GM12801 (cell line): Measurements from ENCODE around the gene CNOT6.

Experiments
- CTCF ChIP-seq: IDR thresholded peaks from one replicate; pipeline ENCODE4 v1.5.1; 2011; ENCODE audit warnings: control low read depth; ENCODE audit not compliant: insufficient read length; ENCODE audit errors: extremely low read depth

CNOT6 gene

GRCh38 chr5:180535573-180535972 is 41.4 kb downstream of the CNOT6 start:
- no peak for TF ChIP-seq CTCF

- TF ChIP-seq CTCF, result no peak
Observed at GRCh38 chr5:180540050-180540694, 46.0 kb downstream of the CNOT6 start.

- no peak for TF ChIP-seq CTCF
Observed at GRCh38 chr5:180541710-180542109, 47.5 kb downstream of the CNOT6 start.

DNA sequence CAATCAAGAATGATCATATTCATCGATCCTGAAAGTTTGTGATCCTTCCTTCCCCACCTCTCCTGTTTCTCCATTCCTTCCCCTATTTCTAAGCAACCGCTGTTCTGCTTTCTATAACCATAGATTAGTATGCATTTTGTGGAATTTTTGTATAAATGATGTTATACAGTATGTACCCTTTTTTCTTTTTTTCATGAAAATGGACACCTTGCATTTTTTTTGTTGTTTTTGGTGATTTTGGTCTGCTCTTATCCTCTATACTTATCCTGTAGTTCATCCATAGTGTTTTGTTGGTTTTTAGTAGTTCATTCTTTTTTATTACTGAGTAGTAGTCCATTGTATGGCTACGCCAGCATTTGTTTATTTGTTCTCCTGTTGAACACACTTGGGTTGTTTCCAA is 51.1 kb downstream of the CNOT6 start:
- no peak for TF ChIP-seq CTCF

- no peak for TF ChIP-seq CTCF
Observed at GRCh38 chr5:180548563-180548962, 54.4 kb downstream of the CNOT6 start.

- no peak for TF ChIP-seq CTCF
Observed at GRCh38 chr5:180553530-180553929, 59.4 kb downstream of the CNOT6 start.

GRCh38 chr5:180555168-180555921 is 61.2 kb downstream of the CNOT6 start:
- no peak for TF ChIP-seq CTCF
